Measurements from ENCODE around the gene KRTAP4-8.
"Not testable (repeated sequence)": the region's sequence is repeated elsewhere in the genome, so short reads cannot be mapped to it uniquely, and the experiment has no call there.

KRTAP4-8 gene

GRCh38 chr17:41059276-41060051, 38.5 kb downstream of the KRTAP4-8 start:
- CTCF ChIA-PET = interaction anchor here (0.6 to 1.3 kb wide), 5 partner anchors 13 to 1008 kb away, joined by 4 to 6 read pairs (median 4); no protein-coding TSS in a partner anchor
- H3K4me1 ChIP-seq (ENCODE audit: control insufficient read depth, insufficient read depth, low read length); H3K4me3 ChIP-seq (ENCODE audit: low read depth, low read length); H3K36me3 ChIP-seq (ENCODE audit: control insufficient read depth in 2 of 2, insufficient read depth in 1 of 2, low read length in 2 of 2); H3K9me3 ChIP-seq (ENCODE audit: control insufficient read depth, insufficient read depth, low read depth, low read length); H3K27ac ChIP-seq (ENCODE audit: extremely low read depth, low read depth, low read length); POLR2A ChIA-PET: not testable (repeated sequence)
- TF ChIP-seq ZIC2 (tag by site-specific recombination; IDR thresholded peaks at IDR 0.05) = peak; percentile 27; the same call in 1 of the 2 replicates

- H3K4me1 ChIP-seq (ENCODE audit: control insufficient read depth, insufficient read depth, low read length) = no peaks in the 10 kb centered on the region
- H3K36me3 ChIP-seq (ENCODE audit: control insufficient read depth in 2 of 2, insufficient read depth in 1 of 2, low read length in 2 of 2) = no peaks in the 10 kb centered on the region
- POLR2A ChIA-PET = no interaction called here
- no peak overlapping the region for H3K27ac ChIP-seq (ENCODE audit: extremely low read depth, low read depth, low read length)
- no peak for TF ChIP-seq ZNF555 (tag by site-specific recombination; conservative IDR thresholded peaks at IDR 0.05)
- no peak for TF ChIP-seq ZNF394 (tag by site-specific recombination; IDR thresholded peaks at IDR 0.05; ENCODE audit: borderline replicate concordance)
- TF ChIP-seq ZNF391 (tag by site-specific recombination; IDR thresholded peaks at IDR 0.05; ENCODE audit: borderline replicate concordance, low read depth) = no peak
- no peak for TF ChIP-seq SCRT2 (tag by site-specific recombination; IDR thresholded peaks at IDR 0.05)
- TF ChIP-seq ZNF350 (tag by site-specific recombination; IDR thresholded peaks at IDR 0.05) = no peak
- no peak for TF ChIP-seq ZBTB8A (tag by site-specific recombination; IDR thresholded peaks at IDR 0.05)
- no peak for TF ChIP-seq ZBTB7A (tag by site-specific recombination; IDR thresholded peaks at IDR 0.05; ENCODE audit: low read depth)
- TF ChIP-seq HOXC10 (CRISPR knock-in tag; IDR thresholded peaks at IDR 0.05) = no peak
- no peak for TF ChIP-seq ZNF10 (tag by site-specific recombination; IDR thresholded peaks at IDR 0.05)
- TF ChIP-seq ZNF791 (tag by site-specific recombination; IDR thresholded peaks at IDR 0.05) = no peak
- TF ChIP-seq ZNF280D (tag by site-specific recombination; IDR thresholded peaks at IDR 0.05) = no peak
- no peak for TF ChIP-seq ZNF843 (tag by site-specific recombination; IDR thresholded peaks at IDR 0.05)
- no peak for TF ChIP-seq RBAK (tag by site-specific recombination; IDR thresholded peaks at IDR 0.05)
- no peak for TF ChIP-seq ZFP69B (tag by site-specific recombination; IDR thresholded peaks at IDR 0.05)
- no peaks in the 10 kb centered on the region for H3K9me3 ChIP-seq (ENCODE audit: control insufficient read depth, insufficient read depth, low read depth, low read length)
- no peak overlapping the region for H3K4me3 ChIP-seq (ENCODE audit: low read depth, low read length)
- CTCF ChIA-PET = interaction anchor here (0.6 to 0.7 kb wide), 4 partner anchors 17 to 1009 kb away, joined by 4 to 6 read pairs (median 4); no protein-coding TSS in a partner anchor
Measured at GRCh38 chr17:41058741-41059140, 39.2 kb downstream of the KRTAP4-8 start.

DNA sequence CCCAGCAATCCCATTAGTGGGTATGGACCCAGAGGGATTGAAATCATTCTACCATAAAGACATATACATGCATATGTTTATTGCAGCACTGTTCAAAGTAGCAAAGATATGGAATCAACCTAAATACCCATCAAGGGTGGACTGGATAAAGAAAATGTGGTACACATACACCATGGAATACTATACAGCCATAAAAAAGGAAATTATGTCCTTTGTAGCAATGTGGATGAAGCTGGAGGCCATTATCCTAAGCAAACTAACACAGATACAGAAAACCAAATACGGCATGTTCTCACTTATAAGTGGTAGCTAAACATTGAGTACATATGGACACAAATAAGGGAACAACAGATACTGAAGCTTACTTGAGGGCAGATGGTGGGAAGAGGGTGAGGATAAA, 40.4 kb downstream of the KRTAP4-8 start:
- Histone ChIP-seq H3K27ac (ENCODE audit: extremely low read depth, low read depth, low read length) (no peak overlapping the region), H3K4me3 (ENCODE audit: low read depth, low read length) (no peak overlapping the region), H3K36me3 (ENCODE audit: control insufficient read depth in 2 of 2, insufficient read depth in 1 of 2, low read length in 2 of 2) (no peaks in the 10 kb centered on the region), H3K9me3 (ENCODE audit: control insufficient read depth, insufficient read depth, low read depth, low read length) (no peaks in the 10 kb centered on the region), H3K4me1 (ENCODE audit: control insufficient read depth, insufficient read depth, low read length) (no peaks in the 10 kb centered on the region)
- TF ChIP-seq, protein P1, sequence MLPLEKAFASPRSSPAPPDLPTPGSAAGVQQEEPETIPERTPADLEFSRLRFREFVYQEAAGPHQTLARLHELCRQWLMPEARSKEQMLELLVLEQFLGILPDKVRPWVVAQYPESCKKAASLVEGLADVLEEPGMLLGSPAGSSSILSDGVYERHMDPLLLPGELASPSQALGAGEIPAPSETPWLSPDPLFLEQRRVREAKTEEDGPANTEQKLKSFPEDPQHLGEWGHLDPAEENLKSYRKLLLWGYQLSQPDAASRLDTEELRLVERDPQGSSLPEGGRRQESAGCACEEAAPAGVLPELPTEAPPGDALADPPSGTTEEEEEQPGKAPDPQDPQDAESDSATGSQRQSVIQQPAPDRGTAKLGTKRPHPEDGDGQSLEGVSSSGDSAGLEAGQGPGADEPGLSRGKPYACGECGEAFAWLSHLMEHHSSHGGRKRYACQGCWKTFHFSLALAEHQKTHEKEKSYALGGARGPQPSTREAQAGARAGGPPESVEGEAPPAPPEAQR (tag by site-specific recombination; IDR thresholded peaks at IDR 0.05) = no peak
- TF ChIP-seq ZNF280D (tag by site-specific recombination; IDR thresholded peaks at IDR 0.05) (0 out of 2 replicates have a peak, but pooled peaks have one; percentile 63), ZNF146 (tag by site-specific recombination; IDR thresholded peaks at IDR 0.05) (peak; percentile 94)
- POLR2A ChIA-PET = no interaction called here
- CTCF ChIA-PET = no interaction called here

DNA sequence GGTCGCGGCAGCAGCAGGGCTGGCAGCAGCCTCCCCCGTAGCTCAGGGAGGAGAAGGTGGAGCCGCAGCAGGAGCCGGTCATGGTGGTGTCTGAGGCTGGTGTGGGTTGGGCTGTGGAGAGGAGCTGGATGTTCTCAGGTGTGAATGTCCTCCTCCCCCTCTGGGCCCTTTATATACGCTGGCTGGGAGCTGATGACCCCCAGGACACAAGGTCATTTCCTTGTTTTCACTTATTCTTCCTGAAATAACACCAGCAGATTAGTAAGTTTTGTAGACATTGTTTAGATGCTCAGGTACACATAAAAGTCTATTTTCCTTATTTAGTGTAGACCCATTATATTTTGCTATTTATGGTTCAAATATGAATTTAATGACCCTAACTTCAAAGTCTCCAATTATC, 42.8 kb downstream of the KRTAP4-8 start, which contains the start of gene KRTAP2-2:
Gene KRTAP2-2, minus strand, starts transcription at position 101 of the 400 bp plus-strand sequence. Its CDS starts 19 bp downstream, at position 82.
- CTCF ChIA-PET; H3K4me3 ChIP-seq (ENCODE audit: low read depth, low read length); POLR2A ChIA-PET; H3K36me3 ChIP-seq (ENCODE audit: control insufficient read depth in 2 of 2, insufficient read depth in 1 of 2, low read length in 2 of 2); H3K9me3 ChIP-seq (ENCODE audit: control insufficient read depth, insufficient read depth, low read depth, low read length); H3K4me1 ChIP-seq (ENCODE audit: control insufficient read depth, insufficient read depth, low read length); H3K27ac ChIP-seq (ENCODE audit: extremely low read depth, low read depth, low read length): not testable (repeated sequence)
